NCI-H82 (cell line): ENCODE measurements around the gene BNC2.
"Not testable (repeated sequence)": the region's sequence is repeated elsewhere in the genome, so short reads cannot be mapped to it uniquely, and the experiment has no call there.

Source experiments
- DNase-seq: peaks from one replicate; lab custom pipeline; 2025; lab: John Stamatoyannopoulos, UW

BNC2 gene

DNA sequence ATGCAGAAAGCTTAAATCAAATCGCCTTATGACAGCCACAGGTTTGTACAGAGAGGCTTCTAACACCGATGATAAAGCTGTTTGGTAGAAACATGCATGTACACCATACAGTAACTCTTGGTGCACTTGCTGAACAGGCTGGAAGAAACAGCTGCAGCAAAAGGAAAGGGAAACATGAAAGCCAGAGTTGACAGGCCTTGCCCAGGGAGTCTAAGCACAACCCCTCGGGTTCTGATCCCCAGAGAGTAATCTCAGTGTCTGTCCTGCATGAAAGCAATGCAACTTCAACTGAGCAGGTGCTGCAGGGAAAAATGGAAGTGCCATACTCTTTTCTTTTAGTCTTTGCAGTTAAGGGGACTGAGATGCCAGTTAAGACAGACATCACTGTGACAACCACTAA lies 419.9 kb downstream of the BNC2 start:
- DNase-seq: peak; percentile 37

DNA sequence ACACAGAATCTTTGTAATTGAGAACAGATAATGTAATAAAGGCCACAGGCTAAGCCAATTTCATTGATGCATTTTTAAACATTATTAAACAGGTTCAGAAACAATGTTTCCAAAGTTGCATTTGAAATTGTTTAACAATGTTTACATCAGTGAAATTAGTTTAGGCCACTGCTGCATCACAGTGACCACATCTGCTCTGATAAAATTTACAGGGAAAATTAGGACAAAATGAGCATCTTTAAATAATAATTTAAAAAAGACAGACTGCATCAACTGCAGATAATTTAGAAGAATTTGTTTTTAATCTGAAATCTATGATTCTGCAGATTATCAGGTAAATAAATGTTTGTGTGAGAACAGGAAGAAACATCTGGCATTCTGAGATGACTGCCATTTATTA lies 420.4 kb downstream of the BNC2 start:
- DNase-seq: no peak

DNA sequence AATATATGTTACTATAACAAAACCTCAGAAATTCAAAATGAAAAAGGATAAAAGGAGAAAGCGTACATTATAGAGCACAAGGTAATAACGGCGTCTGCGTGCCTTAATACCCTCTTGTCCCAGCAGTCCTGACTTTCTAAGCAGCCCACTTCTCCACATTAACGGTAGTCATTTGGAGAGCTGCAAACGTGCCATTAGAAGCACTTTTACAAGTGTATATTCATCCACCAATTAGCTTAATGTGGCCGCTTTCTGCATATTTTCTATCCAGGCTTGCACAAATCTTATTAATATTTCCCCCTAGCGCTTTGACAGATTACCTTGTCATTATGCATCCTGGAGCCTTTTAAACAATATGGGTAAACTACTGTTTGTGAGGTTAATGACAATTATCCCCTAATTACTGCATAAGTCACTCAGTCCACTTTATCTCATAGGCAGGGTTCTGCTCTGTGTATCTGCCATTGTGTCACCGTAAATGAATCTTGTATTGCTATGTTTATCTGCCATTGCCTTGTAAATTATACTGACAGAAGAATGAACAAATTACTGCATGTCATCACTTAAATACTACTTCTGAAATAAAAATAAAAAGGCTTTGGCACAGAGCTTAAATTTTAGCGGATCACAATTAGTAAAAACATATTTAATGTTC lies 421.3 kb downstream of the BNC2 start:
- DNase-seq: peak; percentile 45

DNA sequence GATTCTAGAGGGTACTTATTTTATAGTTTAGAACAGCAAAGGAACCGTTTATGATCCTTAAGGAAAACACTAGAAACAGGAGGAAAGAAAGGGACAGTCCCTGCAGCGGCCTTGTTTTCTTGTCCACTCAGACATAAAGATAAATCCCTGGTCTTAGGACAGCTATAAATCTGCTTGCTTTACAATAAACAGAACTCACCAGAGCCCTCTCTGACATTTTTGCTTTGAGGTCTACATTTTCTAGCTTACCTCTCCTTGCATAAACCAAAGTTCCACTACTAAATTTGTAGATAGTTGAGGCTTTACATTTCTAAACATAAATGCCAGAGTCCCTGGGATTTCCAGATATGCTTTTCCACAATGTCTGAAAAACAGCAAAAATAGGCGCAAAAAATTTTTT lies 422.5 kb downstream of the BNC2 start:
- DNase-seq: no peak

DNA sequence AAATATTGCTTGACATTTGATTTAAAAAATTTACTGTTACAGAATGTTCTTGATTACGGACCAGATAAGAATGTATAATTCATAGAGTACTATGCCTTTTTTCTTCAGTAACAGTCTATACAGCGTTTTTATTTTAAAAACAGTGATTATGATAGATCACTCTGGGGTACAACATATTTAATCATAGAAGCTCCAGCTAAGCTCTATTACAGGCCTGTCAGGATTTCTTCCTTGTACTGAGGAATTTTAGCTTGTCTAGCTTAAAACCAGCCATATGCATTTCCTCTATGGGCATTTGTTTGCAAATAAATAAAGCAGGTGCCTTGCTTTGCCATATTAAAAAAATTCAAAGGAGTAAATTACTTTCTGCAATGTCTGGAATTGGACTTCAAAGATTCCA lies 423.8 kb downstream of the BNC2 start:
- no peak for DNase-seq

DNA sequence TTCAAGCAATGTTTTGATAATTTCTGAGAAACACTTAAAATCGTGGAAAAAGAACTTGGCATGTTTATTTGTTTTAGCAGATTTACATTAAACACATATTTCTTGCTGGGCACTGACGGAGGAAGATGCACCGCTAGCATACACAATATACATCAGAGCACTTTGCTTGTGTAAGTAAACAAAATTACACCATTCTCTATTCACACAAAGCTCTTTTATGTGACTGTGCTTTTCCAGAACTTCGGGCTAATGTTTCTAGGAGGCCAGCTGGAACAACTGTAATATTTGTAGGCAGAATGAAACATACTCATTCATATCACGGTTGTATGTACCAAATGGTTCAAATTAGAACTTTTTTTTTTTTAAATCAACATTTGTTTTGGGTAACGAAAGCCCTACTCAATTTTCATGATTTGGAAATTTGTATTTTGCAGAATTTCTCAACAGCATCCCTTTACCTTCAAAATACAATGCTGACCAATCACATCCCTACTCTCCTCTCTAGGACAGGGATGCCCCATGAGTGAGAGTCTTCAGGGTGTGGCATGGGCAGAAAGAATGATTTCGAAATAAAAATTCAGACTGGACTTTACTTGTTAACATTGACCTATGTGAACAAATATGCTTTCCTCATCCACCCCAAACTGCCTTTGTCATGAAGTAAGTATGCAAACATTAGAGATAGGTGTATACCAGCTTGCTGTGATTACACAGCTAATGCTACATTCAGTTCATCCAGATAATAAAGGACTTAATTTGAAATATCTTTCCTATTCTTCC lies 425.1 kb downstream of the BNC2 start:
- DNase-seq: no peak

DNA sequence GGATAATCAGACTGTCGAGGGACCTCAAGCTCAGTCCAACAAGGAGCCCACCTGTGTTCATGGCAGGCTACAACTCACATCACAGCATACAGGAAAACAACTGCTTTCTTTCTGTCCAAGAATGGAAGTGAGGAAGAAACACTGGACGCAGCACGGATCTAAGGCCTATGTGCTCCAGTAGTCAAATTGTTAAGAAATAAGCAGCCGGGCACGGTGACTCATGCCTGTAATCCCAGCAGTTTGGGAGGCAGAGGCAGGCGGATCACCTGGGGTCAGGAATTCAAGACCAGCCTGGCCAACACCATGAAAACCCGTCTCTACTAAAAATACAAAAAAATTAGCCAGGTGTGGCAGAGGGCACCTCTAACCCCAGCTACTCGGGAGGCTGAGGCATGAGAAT lies 427.8 kb downstream of the BNC2 start:
- no peak for DNase-seq

DNA sequence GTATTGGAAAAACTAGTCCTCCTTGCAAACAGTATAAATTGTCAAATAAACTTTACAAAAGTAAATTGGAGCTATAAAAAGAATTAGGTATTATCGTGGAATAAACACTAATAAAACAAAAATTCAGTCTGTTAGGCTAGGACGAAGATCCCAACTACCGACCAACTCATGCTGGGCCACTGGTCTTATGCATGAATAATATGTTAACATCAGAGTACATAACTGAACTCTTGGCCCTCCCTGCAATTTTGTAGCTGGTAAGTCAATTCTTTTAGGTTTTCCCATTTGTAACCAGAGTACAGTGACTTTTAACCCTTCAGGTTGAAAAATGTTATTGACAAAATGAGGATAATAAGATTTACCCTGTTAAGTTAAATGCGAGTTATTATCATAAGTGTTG lies 428.7 kb downstream of the BNC2 start:
- no peak for DNase-seq

DNA sequence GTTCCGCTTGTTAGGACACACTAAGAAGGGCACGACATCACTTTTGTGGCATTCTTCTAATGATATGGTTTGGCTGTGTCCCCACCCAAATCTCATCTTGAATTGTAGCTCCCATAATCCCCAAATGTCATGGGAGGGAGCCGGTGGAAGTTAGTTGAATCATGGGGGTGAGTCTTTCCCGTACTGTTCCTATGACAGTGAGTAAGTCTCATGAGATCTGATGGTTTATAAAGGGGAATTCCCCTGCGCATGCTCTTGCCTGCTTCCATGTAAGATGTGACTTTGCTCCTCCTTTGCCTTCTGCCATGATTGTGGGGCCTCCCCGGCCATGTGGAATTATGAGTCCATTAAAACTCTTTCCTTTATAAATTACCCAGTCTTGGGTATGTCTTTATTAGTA lies 431.6 kb downstream of the BNC2 start:
- DNase-seq: not testable (repeated sequence)

DNA sequence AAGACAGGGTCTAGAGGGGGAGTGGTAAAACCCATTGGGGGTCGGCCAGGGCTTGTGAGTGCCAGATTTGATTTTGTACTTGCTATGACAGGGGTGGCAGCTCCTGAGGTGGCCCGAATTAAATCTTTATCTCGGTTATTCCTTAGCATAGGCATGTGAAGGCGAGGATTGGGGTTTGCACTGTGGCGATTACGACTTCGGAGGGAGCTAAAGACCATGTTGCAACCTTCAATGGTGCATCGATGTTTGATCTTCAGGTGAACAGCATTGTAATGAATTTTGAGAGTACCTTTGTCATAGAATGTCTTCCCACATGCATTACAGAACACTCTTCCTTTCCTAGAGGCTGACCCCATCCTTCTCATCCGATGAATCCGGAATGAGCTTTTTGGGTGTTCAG lies 433.9 kb downstream of the BNC2 start:
- DNase-seq: no peak

DNA sequence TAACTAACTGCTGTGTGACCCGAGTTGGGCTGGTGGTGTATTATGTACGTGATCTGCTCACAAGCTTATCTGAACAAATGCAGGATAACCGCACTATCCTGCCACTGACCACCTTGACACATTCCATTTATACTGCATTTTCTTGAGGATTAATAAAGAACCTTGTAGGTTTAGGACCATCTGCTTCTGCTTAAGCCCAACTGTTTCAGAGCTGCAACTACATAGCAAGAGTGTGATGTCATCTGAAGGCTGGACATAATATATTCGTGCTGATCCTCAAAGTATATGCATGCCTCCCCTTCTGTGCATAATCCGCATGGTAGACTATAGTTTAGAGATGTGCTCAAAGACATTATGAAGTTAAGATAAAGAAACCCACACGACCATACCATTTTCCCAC lies 435.9 kb downstream of the BNC2 start:
- DNase-seq: peak; percentile 51

DNA sequence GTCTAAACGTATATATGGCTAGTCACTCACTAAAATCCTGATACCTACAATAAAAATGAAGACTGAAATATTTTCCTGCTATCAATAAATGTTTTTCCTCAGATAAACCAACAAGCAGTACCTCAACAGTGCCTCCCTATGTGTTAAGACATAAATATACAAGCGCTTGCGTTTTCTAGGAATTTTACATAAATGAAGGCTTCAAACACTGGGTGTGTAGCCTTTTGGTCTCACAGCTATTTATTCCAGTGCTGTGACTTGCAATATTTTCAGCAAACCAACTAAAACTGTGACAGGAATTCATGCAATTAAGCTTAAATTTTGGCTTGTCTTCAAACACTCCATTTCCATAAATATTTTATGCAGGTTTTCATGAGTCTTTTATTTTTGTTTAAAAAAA lies 437.0 kb downstream of the BNC2 start:
- DNase-seq: no peak

DNA sequence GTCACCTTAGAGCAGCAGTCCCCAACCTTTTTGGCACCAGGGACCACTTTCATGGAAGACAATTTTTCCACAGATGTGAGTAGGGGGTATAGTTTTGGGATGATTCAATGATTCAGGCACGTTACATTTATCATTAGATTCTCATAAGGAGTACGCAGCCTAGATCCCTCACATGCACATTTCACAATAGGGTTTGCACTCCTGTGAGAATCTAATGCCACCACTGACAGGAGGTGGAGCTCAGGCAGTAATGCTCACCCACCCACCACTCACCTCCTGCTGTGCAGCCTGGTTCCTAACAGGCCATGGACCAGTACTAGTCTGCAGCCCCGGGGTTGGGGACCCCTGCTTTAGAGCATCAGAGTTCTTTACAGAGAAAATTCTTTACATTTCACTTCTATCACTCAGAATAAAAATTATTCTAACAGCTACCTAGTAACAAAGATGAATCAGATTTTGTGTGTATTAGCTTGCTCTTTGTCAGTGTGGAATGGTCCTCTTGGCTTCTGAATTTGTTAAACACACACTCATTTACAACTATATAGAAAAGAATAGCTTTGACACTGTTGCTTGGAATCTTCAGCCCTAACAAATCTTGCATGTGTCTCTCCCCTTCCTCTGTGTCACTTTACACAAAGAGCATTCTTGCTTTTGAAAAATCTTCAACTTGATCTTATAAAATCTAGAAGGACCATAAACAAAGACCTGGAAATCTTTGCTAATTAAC lies 438.6 kb downstream of the BNC2 start:
- DNase-seq: no peak

DNA sequence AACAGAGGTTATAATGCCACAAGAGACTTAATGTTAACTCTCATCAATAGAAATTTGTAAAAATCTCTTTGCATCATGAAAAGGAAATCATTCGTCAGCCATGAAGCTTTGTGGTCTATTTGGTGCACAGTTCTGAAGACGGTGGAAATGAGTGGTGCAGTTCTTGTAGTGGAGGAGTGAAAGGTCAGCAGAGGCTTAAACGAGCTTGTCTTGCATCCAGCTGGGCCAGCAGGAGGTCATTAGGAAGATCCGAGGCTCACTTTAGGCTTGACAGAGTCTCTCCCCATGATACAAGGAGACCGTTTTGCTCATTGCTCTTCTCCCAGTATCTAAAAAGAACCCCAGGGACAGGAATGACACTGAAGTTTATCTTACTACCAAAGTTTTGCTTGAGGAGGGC lies 440.8 kb downstream of the BNC2 start:
- DNase-seq: no peak

DNA sequence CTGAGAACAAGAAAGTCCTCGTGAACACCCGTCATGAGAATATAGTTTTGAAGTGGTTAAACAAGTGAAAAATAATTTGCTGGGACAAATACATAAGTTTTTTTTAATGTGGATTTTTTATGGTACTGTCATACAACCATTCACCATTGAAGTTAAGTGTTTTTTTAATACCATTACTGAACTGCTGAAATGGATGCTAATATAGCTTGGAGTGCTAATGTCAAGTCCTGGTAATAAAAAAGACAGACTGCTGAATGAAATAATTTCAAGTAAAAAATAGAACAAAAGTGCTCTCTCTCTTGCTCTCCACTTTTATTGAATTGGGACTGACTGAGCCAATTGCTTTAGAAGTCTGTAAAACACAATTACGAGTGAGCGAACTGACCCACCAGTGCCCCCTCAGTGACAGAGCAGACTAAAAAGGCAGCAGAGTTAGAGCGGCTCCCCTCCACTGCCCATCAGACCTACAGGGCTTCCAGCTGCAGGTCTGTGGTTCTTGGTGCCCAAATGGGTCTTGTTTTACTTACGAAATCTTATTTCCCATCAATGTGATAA lies 442.5 kb downstream of the BNC2 start:
- no peak for DNase-seq

DNA sequence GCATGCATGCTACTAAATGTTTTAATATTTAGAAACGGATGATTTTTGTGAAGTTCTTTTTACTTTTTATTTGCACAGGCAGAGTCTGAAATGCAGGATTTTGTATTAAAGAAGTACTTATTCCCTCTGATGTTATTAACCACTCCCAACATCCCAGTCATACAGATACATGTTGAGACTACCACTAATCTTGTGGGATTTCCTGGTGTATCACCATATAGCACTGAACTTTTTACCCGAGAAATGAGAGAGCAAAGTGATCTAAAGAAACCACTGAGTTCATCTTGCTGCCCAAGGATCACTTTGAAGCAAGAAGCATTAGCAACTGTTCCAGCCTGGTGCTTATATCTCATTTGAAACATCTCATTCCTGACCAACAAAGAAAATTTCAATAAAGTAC lies 443.8 kb downstream of the BNC2 start:
- DNase-seq: no peak

DNA sequence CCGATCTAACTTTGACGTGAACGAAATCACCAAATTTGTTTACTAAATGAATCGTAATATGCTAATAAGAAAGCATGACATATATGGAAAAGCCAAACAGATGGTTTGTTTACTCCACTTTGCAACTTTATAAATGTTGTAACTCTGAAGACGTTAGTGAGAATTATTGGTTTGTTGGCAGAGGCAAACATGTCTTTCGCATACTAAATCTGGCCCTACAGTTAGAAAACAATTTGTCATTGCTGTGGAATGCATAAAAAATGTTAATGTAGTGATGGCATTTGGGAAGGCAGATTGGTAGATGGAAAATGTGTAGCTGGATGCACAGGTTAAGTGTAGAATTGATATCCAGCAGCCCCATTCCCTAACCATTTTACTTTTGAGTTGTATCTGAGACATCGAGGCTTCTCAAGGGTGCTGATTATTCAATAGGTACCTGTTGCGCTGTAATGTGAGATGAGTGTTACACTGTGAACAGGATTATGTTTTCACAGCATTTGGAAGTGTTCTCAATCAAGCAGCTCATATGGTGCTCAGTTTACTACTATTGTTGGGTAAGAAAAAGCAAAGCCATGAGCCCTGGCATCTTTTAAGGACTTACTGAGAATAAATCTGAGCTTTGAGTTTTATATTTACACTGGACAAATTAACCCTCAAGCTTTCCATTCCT lies 444.8 kb downstream of the BNC2 start:
- DNase-seq: peak; percentile 24

DNA sequence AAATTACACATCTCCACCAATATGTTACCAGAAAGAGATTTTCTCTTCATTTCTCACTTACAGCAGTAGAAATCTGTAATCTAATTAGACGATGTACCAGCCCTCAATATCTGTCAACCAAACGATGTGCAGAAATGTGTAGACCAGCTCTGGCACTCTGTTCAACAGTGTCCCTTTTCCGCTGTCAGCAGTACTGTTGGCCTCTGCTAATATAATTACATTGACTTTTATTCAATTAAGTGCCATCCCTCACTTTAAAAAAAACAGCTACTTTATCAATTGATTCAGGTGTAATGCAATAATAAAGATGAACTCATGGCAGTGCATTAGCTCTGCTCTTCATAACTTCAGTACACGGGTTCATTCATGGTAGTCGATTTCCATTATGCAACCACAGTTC lies 448.4 kb downstream of the BNC2 start:
- DNase-seq: no peak

DNA sequence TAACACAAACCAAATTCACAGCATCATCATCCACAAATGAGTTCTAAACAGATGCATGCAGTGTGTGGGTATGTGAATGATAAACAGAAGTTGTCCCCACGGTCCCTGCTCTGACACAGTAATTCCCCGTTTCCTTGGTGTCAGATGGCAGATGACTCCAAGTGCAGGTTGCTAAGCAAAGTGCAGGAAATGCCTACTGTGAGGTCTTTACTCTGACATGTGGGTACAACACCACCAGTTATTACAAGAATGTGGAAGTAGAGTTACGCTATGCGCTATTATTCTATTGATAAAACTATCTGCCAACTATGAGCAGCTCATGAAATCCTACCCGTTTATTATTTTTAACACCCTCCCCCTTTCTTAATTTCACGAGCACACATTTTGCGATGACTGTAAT lies 448.9 kb downstream of the BNC2 start:
- no peak for DNase-seq

DNA sequence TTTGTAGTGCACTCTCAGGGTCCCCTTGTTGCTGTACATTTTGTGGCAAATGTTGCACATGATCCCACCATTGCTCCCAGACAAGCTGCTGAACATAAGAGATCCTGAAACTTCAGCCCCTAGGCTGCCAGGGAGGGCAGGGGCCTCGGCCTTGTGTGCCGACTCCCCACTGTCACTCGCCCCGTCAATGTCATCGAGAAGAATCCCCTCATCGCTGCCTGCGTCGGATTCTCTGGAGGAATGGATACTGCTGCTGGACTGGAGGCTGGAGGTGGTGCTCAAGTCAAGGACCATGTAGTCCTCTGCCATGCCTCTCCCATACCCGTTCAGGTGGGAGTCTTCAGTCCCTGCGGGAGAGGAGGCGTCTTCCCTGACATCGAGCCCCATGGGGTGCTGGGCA lies 451.3 kb downstream of the BNC2 start:
- no peak for DNase-seq

DNA sequence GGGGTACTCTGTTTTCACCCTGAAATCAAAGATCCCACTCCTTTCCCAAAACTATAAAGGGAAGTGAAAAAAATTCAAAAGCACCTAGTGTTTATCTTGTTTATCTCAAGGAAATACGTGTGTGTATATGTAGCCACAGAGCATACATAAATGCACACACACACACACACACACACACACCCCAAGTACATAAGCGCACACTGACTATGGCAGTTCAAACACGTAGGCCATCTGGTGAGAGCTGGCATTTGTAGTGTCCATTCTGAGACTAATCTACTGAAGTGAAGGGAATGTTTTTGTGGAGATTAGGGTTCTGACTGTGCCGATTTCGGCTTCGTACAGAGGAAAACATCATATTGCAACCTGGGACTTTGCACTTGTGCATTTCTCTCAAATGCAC lies 451.7 kb downstream of the BNC2 start:
- no peak for DNase-seq

DNA sequence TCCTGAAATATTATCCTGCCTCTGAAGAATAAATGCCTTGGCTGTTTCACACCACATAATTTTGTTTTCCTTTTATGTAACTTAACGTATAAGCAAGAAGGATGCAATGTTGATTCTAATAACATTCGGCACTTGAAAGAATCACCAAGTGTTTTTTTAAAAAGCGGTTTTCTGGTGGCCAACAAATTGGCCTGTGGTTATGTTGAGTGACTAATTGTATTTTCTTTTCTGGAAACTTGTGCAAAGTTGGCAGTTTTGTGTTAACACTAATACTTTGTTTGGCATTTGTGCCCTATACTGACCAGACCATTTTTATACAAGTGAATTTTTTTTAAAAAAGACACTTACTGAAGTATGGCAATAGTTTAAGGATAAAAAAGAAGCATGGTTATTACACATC lies 452.7 kb downstream of the BNC2 start:
- DNase-seq: no peak
